ENCODE measurements around the gene CDK14.
A peak's percentile ranks its signal among the peaks of the same experiment; 100 is the strongest.

Gene CDK14

DNA sequence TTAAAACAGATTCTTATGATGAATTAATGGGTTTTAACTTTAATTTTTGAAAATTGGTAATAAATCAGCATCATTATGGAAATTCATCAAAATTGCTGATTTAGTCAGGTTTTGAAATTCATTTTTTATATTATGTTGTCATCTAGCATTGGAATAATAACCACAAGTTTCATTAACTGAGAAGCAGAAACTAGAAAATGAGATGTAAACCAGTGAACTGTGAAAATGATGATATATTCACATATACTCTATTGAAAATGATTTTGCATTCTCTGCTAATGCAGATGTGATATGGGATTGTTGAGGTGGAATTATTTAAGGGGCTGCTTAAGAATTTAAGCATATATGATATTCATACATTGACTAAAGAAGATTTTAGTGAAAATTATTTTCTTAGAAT lies 352.0 kb downstream of the CDK14 start:
- H3K4me3 ChIP-seq (ENCODE audit: low read depth, low read length), result no peak overlapping the region
- peaks cover 19% of the 10 kb centered on the region for H3K4me1 ChIP-seq (ENCODE audit: control insufficient read depth, insufficient read depth, low read length)
- no peaks in the 10 kb centered on the region for H3K9me3 ChIP-seq (ENCODE audit: control insufficient read depth, insufficient read depth, low read length)
- no peaks in the 10 kb centered on the region for H3K27me3 ChIP-seq (ENCODE audit: control insufficient read depth, insufficient read depth, low read length)
- H3K36me3 ChIP-seq (ENCODE audit: control insufficient read depth, insufficient read depth, low read length), result no peaks in the 10 kb centered on the region
- no peak overlapping the region for H3K27ac ChIP-seq (ENCODE audit: low read depth, low read length)
- H3K9ac ChIP-seq (ENCODE audit: low read depth, low read length), result no peak overlapping the region

DNA sequence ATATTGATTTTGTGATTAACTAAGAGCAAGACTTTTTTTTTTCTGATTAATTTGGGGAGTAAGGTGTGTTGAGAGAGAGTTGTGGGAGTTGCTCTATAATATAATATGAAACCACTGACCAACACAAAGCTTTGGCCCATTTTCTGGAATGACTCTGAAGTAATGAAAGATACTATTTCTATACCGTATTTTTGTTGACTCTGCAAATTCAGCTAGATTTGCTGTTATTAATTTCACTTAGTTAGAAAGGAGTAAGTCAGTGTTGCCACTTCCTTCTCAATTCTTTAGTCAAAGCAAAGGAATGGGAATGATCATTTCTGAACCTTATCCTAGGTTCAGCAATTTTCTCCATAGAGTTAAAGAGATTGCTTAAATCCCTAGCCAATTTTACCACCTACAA lies 355.1 kb downstream of the CDK14 start:
- no peaks in the 10 kb centered on the region for H3K36me3 ChIP-seq (ENCODE audit: control insufficient read depth, insufficient read depth, low read length)
- no peak overlapping the region for H3K4me3 ChIP-seq (ENCODE audit: low read depth, low read length)
- peaks cover 37% of the 10 kb centered on the region for H3K4me1 ChIP-seq (ENCODE audit: control insufficient read depth, insufficient read depth, low read length)
- H3K27me3 ChIP-seq (ENCODE audit: control insufficient read depth, insufficient read depth, low read length), result no peaks in the 10 kb centered on the region
- H3K9ac ChIP-seq (ENCODE audit: low read depth, low read length), result no peak overlapping the region
- H3K9me3 ChIP-seq (ENCODE audit: control insufficient read depth, insufficient read depth, low read length), result no peaks in the 10 kb centered on the region
- H3K27ac ChIP-seq (ENCODE audit: low read depth, low read length), result no peak overlapping the region

DNA sequence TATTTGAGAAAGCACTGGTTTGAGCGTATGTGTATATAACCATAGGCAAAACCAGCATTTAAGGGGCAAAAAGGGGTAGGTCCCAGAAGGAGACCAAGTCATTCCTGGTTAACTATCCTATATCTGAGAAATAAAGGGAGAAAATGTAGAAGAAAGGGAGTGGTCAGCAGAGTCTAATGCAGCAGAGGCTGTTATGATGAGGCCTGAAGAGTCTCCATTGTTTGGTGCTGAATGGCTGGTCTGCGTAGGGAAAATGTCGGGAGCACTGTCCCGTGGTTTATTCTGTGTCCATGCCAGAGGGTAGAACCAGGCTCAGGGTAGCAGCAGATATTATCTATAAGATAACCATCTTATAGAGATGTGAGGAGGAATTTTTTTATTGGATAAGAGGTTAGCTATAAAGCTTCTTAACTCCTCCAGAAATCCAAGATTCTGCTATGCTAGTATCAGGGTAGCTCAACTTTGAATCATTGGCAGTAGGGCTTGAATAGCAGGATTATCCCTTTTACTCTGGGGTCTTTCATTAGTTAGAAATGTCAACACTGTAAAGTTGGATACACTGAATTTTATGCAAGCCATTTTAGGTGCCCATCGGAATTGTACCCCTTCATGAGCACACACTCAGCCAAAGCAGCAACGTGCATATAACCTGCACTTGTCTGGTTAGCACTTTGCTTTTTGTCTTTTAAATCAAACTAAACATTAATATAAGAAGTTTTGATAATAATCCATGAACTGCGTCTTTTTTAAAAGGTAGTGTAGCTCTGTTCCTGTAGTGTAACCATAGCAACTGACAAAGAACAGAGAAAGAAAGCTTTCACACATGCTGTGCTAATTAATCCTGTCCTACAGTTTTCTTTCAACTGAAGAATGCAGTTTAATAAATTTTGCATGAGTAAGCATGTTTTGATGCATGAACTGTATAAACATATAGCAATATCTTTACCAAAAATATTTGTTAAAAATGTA lies 356.1 kb downstream of the CDK14 start:
- no peaks in the 10 kb centered on the region for H3K36me3 ChIP-seq (ENCODE audit: control insufficient read depth, insufficient read depth, low read length)

DNA sequence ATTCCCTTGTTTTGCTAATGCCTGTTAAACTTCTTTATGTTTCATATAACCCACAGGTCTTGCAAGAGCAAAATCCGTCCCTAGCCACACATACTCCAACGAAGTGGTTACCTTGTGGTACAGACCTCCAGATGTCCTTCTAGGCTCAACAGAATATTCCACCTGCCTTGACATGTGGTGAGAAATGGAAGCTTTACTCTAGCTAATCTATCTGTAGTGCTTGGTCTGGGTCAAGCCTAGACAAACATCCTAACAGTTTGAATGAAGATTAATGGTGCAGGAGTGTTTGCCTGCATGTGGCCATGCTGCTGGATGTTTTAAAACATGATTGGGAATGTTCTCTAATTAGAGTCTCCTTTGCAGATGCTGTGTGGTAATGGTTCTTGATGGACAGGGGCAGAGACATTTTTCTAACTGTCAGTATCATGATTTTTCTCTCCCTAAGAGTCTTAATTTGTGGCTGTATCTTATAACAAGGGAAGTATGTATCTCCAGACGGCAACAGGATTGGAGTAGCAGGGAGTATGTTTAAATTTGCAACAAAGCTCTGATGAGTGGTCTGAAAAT lies 359.6 kb downstream of the CDK14 start:
- Histone ChIP-seq H3K9me3 (ENCODE audit: control insufficient read depth, insufficient read depth, low read length) (no peaks in the 10 kb centered on the region), H3K36me3 (ENCODE audit: control insufficient read depth, insufficient read depth, low read length) (no peaks in the 10 kb centered on the region), H3K27ac (ENCODE audit: low read depth, low read length) (no peak overlapping the region), H3K27me3 (ENCODE audit: control insufficient read depth, insufficient read depth, low read length) (no peaks in the 10 kb centered on the region), H3K4me3 (ENCODE audit: low read depth, low read length) (no peak overlapping the region; the same call in 1 of the 2 replicates), H3K9ac (ENCODE audit: low read depth, low read length) (no peak overlapping the region), H3K4me1 (ENCODE audit: control insufficient read depth, insufficient read depth, low read length) (peaks cover 33% of the 10 kb centered on the region)

More for the DNA sequence above, 356.1 kb downstream of the CDK14 start:
- Histone ChIP-seq H3K4me1 (ENCODE audit: control insufficient read depth, insufficient read depth, low read length) (peaks cover 33% of the 10 kb centered on the region), H3K27ac (ENCODE audit: low read depth, low read length) (peak overlapping the region; percentile 82), H3K9ac (ENCODE audit: low read depth, low read length) (peak overlapping the region; percentile 42; the same call in 1 of the 2 replicates), H3K4me3 (ENCODE audit: low read depth, low read length) (peak overlapping the region; percentile 38), H3K9me3 (ENCODE audit: control insufficient read depth, insufficient read depth, low read length) (no peaks in the 10 kb centered on the region), H3K27me3 (ENCODE audit: control insufficient read depth, insufficient read depth, low read length) (no peaks in the 10 kb centered on the region)

DNA sequence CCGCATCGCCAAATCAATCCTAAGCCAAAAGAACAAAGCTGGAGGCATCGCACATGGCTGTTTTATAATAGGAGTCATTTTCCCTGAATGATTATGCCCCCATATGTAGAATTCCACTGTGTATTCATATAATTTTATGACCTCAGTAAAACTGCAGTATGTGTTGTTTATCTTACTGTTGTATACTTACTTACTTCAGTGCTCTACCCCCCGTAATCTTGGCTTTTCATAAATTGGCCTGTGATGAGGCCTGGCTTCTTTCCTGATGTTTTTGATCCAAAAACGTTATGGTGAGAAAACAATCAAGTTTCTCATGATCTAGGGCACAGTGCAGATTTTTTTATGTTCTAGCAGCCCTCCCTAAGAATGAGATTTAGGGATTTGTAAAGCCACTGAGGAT lies 361.8 kb downstream of the CDK14 start:
- no peaks in the 10 kb centered on the region for H3K9me3 ChIP-seq (ENCODE audit: control insufficient read depth, insufficient read depth, low read length)
- H3K9ac ChIP-seq (ENCODE audit: low read depth, low read length), result no peak overlapping the region
- H3K4me3 ChIP-seq (ENCODE audit: low read depth, low read length), result no peak overlapping the region
- H3K27me3 ChIP-seq (ENCODE audit: control insufficient read depth, insufficient read depth, low read length), result no peaks in the 10 kb centered on the region
- H3K27ac ChIP-seq (ENCODE audit: low read depth, low read length), result no peak overlapping the region
- peaks cover 20% of the 10 kb centered on the region for H3K4me1 ChIP-seq (ENCODE audit: control insufficient read depth, insufficient read depth, low read length)
- H3K36me3 ChIP-seq (ENCODE audit: control insufficient read depth, insufficient read depth, low read length), result no peaks in the 10 kb centered on the region

DNA sequence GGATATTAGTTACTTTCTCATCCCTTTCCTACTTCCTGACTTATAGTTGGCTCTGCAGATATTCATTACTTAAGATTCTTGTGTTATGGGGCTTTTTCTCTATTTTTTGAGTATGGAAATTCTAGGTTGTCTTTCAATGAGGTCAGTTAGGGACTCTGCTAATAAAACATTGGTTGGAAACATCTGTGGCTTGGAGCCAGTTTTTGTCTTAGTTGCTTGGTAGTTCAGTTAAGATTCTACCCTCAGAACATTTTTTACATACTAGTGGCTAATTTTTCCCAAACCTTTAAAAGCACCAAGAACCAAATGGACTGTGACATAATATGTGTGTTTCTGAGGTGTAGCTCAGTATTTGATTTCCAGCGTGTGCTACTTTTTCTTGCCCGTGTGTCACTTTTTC lies 362.5 kb downstream of the CDK14 start:
- peaks cover 12% of the 10 kb centered on the region for H3K4me1 ChIP-seq (ENCODE audit: control insufficient read depth, insufficient read depth, low read length)
- H3K4me3 ChIP-seq (ENCODE audit: low read depth, low read length), result no peak overlapping the region
- H3K36me3 ChIP-seq (ENCODE audit: control insufficient read depth, insufficient read depth, low read length), result no peaks in the 10 kb centered on the region
- H3K9ac ChIP-seq (ENCODE audit: low read depth, low read length), result no peak overlapping the region
- no peaks in the 10 kb centered on the region for H3K9me3 ChIP-seq (ENCODE audit: control insufficient read depth, insufficient read depth, low read length)
- H3K27me3 ChIP-seq (ENCODE audit: control insufficient read depth, insufficient read depth, low read length), result no peaks in the 10 kb centered on the region
- H3K27ac ChIP-seq (ENCODE audit: low read depth, low read length), result no peak overlapping the region

DNA sequence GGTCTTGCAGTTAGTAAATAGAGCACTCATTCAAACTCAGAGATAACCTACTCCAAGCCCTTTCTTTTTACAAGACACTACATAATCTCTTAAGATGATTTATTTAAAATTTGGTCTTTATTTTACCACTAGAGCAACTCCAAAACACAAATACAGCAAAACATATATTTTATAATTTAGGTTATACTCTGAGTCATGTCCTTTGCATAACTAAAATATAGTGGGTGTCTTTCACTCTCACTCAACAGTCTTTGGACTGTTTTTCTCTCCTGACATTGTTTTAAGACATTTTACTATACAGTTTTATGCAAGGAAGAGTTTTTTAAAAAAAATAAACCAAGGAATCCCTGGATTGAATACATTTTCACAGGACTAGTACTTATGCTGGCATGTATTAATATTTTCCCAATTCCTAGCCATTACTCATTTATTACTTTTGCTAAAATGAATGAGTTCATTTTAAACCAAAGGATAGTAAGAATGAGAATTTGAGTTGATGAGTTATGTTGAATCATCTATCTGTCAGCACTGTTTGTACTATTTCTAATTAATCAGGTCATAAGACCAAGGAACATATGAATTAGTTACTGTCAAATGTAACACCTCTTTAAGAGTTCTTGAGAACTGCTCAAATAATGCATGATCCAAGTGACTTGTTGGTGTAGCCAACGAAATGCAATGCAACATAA lies 365.1 kb downstream of the CDK14 start:
- no peaks in the 10 kb centered on the region for H3K36me3 ChIP-seq (ENCODE audit: control insufficient read depth, insufficient read depth, low read length)
- H3K9ac ChIP-seq (ENCODE audit: low read depth, low read length), result no peak overlapping the region
- H3K4me3 ChIP-seq (ENCODE audit: low read depth, low read length), result no peak overlapping the region
- peaks cover 2% of the 10 kb centered on the region; the same call in 1 of the 2 replicates for H3K4me1 ChIP-seq (ENCODE audit: control insufficient read depth, insufficient read depth, low read length)
- H3K27ac ChIP-seq (ENCODE audit: low read depth, low read length), result no peak overlapping the region
- no peaks in the 10 kb centered on the region for H3K9me3 ChIP-seq (ENCODE audit: control insufficient read depth, insufficient read depth, low read length)
- H3K27me3 ChIP-seq (ENCODE audit: control insufficient read depth, insufficient read depth, low read length), result no peaks in the 10 kb centered on the region

DNA sequence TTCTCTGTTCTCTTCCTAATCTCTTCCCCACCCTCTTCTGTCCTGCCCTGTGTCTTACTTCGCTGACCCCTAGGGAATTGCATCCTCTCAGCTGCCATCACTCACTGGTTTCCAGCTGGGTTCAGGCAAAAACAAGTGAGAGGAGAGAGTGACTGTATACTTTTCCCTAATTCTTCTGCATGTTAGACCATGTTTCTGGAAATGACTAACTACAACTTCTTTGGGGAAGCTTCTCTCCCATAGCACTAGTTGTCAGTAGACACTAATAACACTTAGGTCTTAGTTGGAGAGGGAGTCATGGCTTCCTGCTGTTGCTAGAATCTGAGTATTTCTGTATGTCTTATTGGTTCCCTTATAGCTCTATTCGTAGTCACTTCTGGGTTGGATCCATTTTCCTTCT lies 369.1 kb downstream of the CDK14 start:
- Histone ChIP-seq H3K27me3 (ENCODE audit: control insufficient read depth, insufficient read depth, low read length) (no peaks in the 10 kb centered on the region), H3K9me3 (ENCODE audit: control insufficient read depth, insufficient read depth, low read length) (no peaks in the 10 kb centered on the region), H3K36me3 (ENCODE audit: control insufficient read depth, insufficient read depth, low read length) (no peaks in the 10 kb centered on the region), H3K9ac (ENCODE audit: low read depth, low read length) (no peak overlapping the region), H3K27ac (ENCODE audit: low read depth, low read length) (no peak overlapping the region), H3K4me1 (ENCODE audit: control insufficient read depth, insufficient read depth, low read length) (peaks cover 12% of the 10 kb centered on the region), H3K4me3 (ENCODE audit: low read depth, low read length) (no peak overlapping the region)

DNA sequence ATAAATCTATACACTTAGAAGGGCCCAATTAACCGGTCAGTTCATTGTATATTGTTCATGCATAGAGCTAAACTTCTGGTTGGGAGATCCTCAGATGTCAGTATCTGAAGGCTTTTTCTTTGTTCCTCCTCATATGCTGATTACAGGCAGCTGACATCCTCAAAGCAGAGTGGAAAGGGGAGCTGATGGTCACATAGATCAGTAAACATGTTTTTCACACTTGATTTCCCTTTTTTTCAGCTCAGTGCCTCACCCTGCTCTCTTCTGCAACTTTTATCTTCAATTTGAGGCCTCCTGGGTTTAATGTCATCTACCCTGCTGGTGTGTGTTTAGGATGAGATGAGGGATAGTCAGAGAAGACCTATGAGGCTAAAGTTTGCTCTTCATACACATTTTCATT lies 370.2 kb downstream of the CDK14 start:
- Histone ChIP-seq H3K4me3 (ENCODE audit: low read depth, low read length) (no peak overlapping the region), H3K27me3 (ENCODE audit: control insufficient read depth, insufficient read depth, low read length) (no peaks in the 10 kb centered on the region), H3K36me3 (ENCODE audit: control insufficient read depth, insufficient read depth, low read length) (no peaks in the 10 kb centered on the region), H3K4me1 (ENCODE audit: control insufficient read depth, insufficient read depth, low read length) (peaks cover 16% of the 10 kb centered on the region), H3K27ac (ENCODE audit: low read depth, low read length) (no peak overlapping the region), H3K9me3 (ENCODE audit: control insufficient read depth, insufficient read depth, low read length) (no peaks in the 10 kb centered on the region), H3K9ac (ENCODE audit: low read depth, low read length) (no peak overlapping the region)

DNA sequence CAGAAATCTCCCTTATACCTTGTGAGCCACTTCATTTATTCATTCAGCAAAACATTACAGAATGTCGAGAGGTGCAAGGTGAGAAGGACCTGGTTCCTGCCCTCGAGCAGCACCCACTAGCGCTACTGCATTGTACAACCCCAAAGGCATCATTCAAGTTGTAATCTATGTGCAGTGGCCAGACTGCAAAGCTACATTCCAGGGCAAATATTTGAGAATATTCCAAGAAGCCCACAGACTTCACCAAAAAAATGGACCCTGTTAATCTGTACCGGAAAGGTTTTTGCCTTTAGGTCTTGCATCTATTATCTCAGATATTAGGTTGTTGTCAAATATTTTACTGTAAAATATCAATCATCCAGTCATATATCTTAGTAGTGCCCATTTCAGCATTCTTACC lies 372.8 kb downstream of the CDK14 start:
- Histone ChIP-seq H3K4me1 (ENCODE audit: control insufficient read depth, insufficient read depth, low read length) (peaks cover 16% of the 10 kb centered on the region), H3K27ac (ENCODE audit: low read depth, low read length) (no peak overlapping the region), H3K4me3 (ENCODE audit: low read depth, low read length) (no peak overlapping the region), H3K9ac (ENCODE audit: low read depth, low read length) (no peak overlapping the region), H3K27me3 (ENCODE audit: control insufficient read depth, insufficient read depth, low read length) (no peaks in the 10 kb centered on the region), H3K36me3 (ENCODE audit: control insufficient read depth, insufficient read depth, low read length) (no peaks in the 10 kb centered on the region), H3K9me3 (ENCODE audit: control insufficient read depth, insufficient read depth, low read length) (peaks cover 3% of the 10 kb centered on the region; the same call in 1 of the 2 replicates)

Data from HUES48 (cell line).